HG03064 (cell line): ENCODE measurements around the gene FAM3A.
"Not testable (repeated sequence)": the region's sequence is repeated elsewhere in the genome, so short reads cannot be mapped to it uniquely, and the experiment has no call there.

Experiments used
- ATAC-seq: cut with Tn5 transposase; IDR thresholded peaks from one replicate; pipeline ENCODE4 v1.9.1; 2021; ENCODE audit warnings: low read depth; ENCODE audit not compliant: unreplicated experiment

FAM3A gene

GRCh38 chrX:154506483-154507332 lies 9.3 kb downstream of the FAM3A start:
- no peak for ATAC-seq

- no peak for ATAC-seq
These were observed 10.3 kb downstream of the FAM3A start for GRCh38 chrX:154505734-154506133.

DNA sequence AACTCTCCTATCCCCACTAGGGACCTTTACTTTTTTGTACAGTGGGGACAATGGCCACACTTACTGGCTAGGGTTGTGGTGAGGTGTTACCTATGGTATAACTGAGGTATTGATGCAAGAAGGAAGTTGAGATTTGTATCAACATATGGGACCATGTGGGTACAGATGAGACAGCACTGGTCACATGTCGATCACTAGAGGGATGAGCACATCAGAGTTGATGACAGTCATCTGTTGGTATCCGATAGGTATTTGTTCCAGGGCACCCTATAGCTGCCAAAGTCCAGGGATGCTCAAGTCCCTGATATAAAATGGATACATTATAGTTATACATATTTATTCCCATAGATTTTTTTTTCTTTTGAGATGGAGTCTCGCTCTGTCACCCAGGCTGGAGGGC lies 13.0 kb downstream of the FAM3A start:
- ATAC-seq: no peak

DNA sequence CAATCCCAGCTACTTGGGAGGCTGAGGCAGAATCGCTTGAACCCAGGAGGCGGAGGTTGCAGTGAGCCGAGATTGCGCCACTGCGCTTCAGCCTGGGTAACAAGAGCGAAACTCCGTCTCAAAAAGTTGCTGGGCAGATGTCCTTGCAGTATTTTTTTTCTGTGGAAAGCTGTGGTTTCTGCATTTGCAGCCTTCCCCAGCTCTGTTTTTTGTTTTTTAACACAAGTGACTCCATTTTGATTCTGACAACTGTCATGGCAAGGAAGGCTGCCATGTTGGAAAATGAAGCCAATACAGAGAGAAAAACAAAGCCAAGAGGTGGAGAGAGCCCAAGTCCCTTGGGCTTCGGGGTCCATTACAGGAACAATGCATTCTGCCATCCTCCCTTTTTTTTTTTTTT lies 13.9 kb downstream of the FAM3A start:
- ATAC-seq: no peak

- ATAC-seq: not testable (repeated sequence)
These were observed 14.6 kb downstream of the FAM3A start for GRCh38 chrX:154501423-154501822.

DNA sequence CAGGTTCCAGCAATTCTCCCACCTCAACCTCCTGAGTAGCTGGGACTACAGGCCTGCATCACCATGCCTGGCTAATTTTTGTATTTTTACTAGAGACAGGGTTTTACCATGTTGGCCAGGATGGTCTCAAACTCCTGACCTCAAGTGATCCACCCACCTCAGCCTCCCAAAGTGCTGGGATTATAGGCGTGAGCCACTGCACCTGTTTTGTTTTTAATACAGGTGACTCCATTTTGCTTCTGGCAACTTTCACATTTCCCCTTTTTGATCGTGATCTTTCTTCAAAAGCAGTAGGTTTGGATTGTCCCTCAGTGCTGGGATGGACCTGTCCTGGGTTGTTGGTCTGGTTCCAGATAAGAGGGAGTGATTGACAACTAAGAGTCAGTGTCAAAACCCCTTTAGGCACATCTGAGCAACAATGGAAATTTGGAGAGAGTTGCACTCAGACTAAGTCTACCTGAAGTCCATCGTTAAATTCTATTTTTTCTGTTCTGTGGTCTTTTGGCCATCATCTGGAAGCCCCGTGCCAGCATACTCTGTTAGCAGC lies 19.4 kb downstream of the FAM3A start:
- ATAC-seq: not testable (repeated sequence)

GRCh38 chrX:154495472-154495922 lies 20.5 kb downstream of the FAM3A start:
- no peak for ATAC-seq

- ATAC-seq: no peak
These were observed 21.3 kb downstream of the FAM3A start for GRCh38 chrX:154494715-154495114.

- ATAC-seq: peak; percentile 67
These were observed 25.5 kb downstream of the FAM3A start, which contains the start of gene SLC10A3 for GRCh38 chrX:154490414-154491083. Gene SLC10A3, minus strand, starts transcription at chrX:154490629. Its CDS starts 1,689 bp downstream, at chrX:154488940.

- peak; percentile 24 for ATAC-seq
These were observed 26.0 kb downstream of the FAM3A start for GRCh38 chrX:154490021-154490413.

GRCh38 chrX:154489182-154489581 lies 26.9 kb downstream of the FAM3A start:
- ATAC-seq: no peak

DNA sequence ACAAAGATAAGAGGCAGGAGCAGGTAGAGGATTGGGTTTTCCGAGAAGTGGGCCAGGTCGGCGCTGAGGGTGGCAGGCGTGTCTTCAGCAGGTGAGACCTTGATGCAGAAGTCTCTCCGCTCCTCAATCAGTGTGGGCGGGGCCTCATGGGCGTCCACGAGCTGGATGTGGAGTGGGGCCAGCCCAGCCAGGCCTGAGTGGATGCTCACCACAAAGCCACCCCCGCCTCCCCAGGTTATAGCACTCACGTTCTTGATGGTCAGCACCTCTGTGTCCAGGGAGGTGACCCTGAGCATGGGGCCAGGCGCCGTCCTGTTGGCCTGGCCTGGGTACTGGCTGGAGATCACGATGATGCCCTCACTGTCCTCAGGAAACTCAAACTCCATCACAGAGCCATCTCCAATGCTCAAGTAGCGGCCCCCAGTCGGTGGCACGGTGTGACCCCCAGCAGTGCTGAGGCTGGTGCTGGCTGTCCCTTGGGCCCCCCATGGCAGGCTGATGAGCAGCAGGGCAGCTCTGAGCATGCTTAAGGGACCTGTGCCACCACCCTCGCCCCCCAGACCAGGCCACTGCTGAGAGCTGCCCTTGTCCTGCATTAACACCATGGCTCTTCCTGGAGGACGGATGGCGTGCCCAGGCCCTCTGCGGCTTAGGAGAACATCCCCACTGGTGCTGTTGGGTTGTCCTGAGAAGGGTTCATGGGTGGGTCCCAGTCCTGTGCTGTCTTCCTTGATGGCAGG lies 27.5 kb downstream of the FAM3A start:
- no peak for ATAC-seq

DNA sequence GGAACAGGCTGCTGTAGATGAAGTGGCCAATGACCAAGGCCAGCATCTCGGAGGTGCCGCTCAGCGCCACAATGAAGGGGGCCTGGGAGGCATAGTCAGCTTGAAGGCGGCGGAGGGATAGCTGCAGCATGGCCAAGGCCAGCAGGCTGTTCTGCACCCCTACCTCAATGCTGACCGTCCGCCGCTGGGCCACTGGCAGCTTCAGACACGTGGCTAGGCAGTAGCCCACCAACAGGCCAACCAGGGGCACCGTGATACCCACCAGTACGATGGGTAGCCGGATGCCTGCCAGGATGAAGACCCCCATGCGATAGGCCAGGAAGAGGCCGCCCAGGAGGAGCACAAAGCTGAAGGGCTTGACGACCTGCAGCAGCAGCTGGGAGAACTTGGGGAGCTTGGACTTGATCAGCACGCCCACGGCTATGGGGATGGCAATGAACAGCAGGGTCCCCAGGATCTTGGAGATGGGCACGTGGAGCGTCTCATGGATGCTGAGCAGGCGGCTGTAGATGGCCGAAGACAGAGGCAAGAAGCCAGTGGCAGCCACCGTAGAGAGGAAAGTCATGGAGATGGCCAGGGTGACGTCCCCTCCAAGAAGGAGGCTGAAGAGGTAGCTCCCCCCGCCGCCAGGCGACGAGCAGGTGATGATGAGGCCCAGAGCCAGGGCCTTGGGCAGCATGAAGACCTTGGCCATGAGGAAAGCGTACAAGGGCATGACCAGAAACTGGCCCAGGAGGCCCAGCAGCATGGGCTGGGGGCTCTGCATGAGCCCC lies 28.3 kb downstream of the FAM3A start:
- ATAC-seq: no peak

- no peak for ATAC-seq
These were observed 29.4 kb downstream of the FAM3A start, which contains the start of gene UBL4A for GRCh38 chrX:154486396-154487207. Gene UBL4A, minus strand, starts transcription at chrX:154486615. Its CDS starts 31 bp downstream, at chrX:154486584.

GRCh38 chrX:154486052-154486395 lies 30.0 kb downstream of the FAM3A start:
- ATAC-seq: no peak

DNA sequence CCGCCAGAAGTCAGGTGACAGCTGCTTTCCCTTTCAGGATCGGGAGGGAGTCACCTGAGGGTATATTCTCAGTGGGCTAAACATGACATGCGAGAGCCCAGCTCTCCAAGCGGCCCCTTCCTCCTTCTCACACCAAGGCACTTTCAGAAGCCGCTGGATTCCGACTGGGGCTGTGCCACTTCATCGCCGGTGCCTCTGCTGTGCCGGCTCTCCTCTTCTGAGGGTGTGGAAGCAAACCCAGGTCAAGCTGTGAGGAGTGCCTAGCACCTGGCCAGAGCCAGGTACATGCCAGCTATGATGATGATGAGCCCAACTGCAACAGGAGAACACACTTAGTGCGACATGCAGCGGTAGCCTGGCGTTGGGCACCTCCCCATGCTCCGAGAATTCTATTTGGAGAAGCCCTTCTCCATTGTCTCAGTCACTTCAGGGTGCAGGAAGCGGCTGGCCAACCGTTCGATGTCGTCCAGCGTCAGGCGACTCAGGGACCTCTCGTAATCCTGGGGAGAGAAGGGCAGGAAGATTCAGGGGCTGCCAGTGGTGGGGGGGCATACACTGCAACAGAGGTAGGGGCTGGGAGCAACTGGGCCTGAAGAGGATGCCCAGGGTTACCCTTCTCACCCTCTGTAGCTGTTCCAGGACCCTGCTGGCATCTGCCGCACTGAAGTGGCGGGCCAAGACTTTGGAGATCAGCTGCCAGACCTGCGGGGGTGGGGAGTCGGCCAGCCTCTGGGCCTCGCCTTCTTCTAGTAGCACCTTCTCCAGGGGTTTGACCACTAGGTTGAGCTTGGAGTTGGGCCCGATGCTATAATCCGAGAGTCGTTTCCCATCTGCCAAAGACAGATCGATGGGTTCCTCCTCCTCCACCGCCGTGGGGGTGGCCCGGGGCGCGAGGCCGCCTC lies 30.6 kb downstream of the FAM3A start:
- no peak for ATAC-seq

- ATAC-seq: no peak
These were observed 31.5 kb downstream of the FAM3A start for GRCh38 chrX:154484255-154485149.
